Measurements from ENCODE around the gene RITA1.
A peak's percentile ranks its signal among the peaks of the same experiment; 100 is the strongest.

Gene RITA1

DNA sequence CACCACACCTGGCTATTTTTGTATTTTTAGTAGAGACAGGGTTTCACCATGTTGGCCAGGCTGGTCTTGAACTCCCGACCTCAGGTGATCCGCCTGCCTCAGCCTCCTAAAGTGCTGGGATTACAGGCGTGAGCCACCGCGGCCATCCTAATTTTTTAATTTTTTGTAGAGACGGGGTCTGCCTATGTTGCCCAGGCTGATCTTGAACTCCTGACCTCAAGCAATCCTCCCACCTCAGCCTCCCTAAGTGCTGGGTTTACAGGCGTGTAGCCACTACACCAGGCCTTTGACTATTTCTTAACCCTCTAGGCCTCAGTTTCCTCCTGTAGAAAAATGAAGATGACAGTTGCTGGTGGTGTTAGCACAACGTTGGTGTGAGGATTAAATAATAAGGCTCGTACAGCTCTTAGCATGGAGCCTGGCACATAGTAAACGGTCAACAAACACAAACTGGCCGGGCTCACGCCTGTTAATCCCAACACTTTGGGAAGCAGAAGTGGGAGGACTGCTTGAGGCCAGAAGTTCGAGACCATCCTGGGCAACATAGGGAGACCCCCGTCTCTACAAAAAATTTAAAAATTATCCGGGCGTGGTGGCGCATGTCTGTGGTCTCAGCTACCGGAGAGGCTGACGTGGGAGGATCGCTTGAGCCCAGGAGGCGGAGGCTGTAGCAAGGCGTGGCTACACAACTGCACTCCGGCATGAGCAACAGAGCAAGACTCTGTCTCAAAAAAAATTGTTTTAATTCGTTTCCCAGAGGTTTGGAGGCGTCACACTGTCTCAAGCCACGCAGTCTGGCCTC, 1.2 kb upstream of the RITA1 start:
- Histone ChIP-seq H3K4me1 (ENCODE audit: low read length) (peaks cover 23% of the 10 kb centered on the region), H3K36me3 (replicated peaks; ENCODE audit: low read depth, low read length) (peaks cover 40% of the 10 kb centered on the region), H3K9ac (ENCODE audit: low read length) (peak overlapping the region; percentile 97), H4K20me1 (ENCODE audit: insufficient read depth, low read length) (peaks cover 3% of the 10 kb centered on the region; the same call in 1 of the 2 replicates), H3K9me3 (ENCODE audit: insufficient read depth, low read length) (no peaks in the 10 kb centered on the region), H3K4me3 (ENCODE audit: low read length) (peak overlapping the region; percentile 99), H3K27ac (ENCODE audit: low read length) (peak overlapping the region; percentile 87), H3K4me2 (ENCODE audit: low read length) (peak overlapping the region; percentile 79), H3K27me3 (ENCODE audit: low read depth, low read length) (no peaks in the 10 kb centered on the region), H3K79me2 (ENCODE audit: low read length) (peaks cover 72% of the 10 kb centered on the region), H2AFZ (ENCODE audit: low read depth, low read length) (peak overlapping the region; percentile 14; the same call in 1 of the 2 replicates)
- TF ChIP-seq, protein P1, sequence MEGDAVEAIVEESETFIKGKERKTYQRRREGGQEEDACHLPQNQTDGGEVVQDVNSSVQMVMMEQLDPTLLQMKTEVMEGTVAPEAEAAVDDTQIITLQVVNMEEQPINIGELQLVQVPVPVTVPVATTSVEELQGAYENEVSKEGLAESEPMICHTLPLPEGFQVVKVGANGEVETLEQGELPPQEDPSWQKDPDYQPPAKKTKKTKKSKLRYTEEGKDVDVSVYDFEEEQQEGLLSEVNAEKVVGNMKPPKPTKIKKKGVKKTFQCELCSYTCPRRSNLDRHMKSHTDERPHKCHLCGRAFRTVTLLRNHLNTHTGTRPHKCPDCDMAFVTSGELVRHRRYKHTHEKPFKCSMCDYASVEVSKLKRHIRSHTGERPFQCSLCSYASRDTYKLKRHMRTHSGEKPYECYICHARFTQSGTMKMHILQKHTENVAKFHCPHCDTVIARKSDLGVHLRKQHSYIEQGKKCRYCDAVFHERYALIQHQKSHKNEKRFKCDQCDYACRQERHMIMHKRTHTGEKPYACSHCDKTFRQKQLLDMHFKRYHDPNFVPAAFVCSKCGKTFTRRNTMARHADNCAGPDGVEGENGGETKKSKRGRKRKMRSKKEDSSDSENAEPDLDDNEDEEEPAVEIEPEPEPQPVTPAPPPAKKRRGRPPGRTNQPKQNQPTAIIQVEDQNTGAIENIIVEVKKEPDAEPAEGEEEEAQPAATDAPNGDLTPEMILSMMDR (IDR thresholded peaks at IDR 0.05; ENCODE audit: low read depth, low read length): no peak
- no peak for TF ChIP-seq EZH2phosphoT487 (IDR thresholded peaks at IDR 0.05; ENCODE audit: low read depth)

DNA sequence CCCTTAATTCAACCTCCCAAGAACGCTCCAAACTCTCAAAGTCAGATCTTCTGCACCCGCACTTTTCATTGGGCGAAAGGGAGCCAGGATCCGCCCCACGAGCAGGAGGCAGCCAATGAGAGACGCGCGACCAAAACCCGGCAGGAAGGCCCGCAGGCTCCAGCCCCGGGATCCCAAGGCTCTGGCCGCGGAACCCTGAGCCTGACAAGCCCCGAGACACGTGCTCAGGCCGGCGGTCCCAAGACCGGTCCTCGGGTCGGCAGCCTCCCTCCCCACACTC, 681 bp upstream of the RITA1 start:
- peaks cover 3% of the 10 kb centered on the region; the same call in 1 of the 2 replicates for H4K20me1 ChIP-seq (ENCODE audit: insufficient read depth, low read length)
- no peaks in the 10 kb centered on the region for H3K27me3 ChIP-seq (ENCODE audit: low read depth, low read length)
- peak overlapping the region; percentile 99 for H3K4me3 ChIP-seq (ENCODE audit: low read length)
- H3K79me2 ChIP-seq (ENCODE audit: low read length): peaks cover 72% of the 10 kb centered on the region
- peak overlapping the region; percentile 87 for H3K27ac ChIP-seq (ENCODE audit: low read length)
- no peaks in the 10 kb centered on the region for H3K9me3 ChIP-seq (ENCODE audit: insufficient read depth, low read length)
- peaks cover 37% of the 10 kb centered on the region for H3K36me3 ChIP-seq (replicated peaks; ENCODE audit: low read depth, low read length)
- H3K4me1 ChIP-seq (ENCODE audit: low read length): peaks cover 23% of the 10 kb centered on the region
- peak overlapping the region; percentile 97 for H3K9ac ChIP-seq (ENCODE audit: low read length)
- peak overlapping the region; percentile 82 for H2AFZ ChIP-seq (ENCODE audit: low read depth, low read length)
- TF ChIP-seq, protein P1 (IDR thresholded peaks at IDR 0.05; ENCODE audit: low read depth, low read length): no peak
- TF ChIP-seq EZH2phosphoT487 (IDR thresholded peaks at IDR 0.05; ENCODE audit: low read depth): no peak
- H3K4me2 ChIP-seq (ENCODE audit: low read length): peak overlapping the region; percentile 79

DNA sequence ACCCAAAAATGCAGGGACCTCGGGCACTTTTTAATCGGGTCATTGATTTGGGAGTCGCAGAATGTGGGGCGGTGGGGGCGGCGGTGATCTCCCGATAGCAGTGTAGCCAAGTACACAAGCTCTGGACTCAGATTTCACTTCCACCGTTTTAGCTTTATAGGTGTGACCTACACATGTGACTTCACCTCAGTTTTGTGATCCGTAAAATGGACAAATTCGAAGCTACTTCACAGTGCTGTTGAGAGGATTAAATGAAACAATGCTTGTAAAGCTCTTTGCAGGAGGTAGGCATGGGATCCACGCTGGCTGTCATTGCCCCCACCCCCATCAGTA, 478 bp downstream of the RITA1 start:
- Histone ChIP-seq H3K36me3 (replicated peaks; ENCODE audit: low read depth, low read length) (peaks cover 32% of the 10 kb centered on the region), H3K4me2 (ENCODE audit: low read length) (peak overlapping the region; percentile 79), H3K9ac (ENCODE audit: low read length) (peak overlapping the region; percentile 97), H2AFZ (ENCODE audit: low read depth, low read length) (0 out of 2 replicates have a peak overlapping the region, but pooled peaks have one; percentile 82), H3K9me3 (ENCODE audit: insufficient read depth, low read length) (no peaks in the 10 kb centered on the region), H3K4me3 (ENCODE audit: low read length) (peak overlapping the region; percentile 99), H3K4me1 (ENCODE audit: low read length) (peaks cover 23% of the 10 kb centered on the region), H3K27me3 (ENCODE audit: low read depth, low read length) (no peaks in the 10 kb centered on the region), H3K27ac (ENCODE audit: low read length) (peak overlapping the region; percentile 87), H4K20me1 (ENCODE audit: insufficient read depth, low read length) (peaks cover under 1% of the 10 kb centered on the region; the same call in 1 of the 2 replicates), H3K79me2 (ENCODE audit: low read length) (peaks cover 65% of the 10 kb centered on the region)
- no peak for TF ChIP-seq EZH2phosphoT487 (IDR thresholded peaks at IDR 0.05; ENCODE audit: low read depth)
- TF ChIP-seq, protein P1 (IDR thresholded peaks at IDR 0.05; ENCODE audit: low read depth, low read length): no peak

DNA sequence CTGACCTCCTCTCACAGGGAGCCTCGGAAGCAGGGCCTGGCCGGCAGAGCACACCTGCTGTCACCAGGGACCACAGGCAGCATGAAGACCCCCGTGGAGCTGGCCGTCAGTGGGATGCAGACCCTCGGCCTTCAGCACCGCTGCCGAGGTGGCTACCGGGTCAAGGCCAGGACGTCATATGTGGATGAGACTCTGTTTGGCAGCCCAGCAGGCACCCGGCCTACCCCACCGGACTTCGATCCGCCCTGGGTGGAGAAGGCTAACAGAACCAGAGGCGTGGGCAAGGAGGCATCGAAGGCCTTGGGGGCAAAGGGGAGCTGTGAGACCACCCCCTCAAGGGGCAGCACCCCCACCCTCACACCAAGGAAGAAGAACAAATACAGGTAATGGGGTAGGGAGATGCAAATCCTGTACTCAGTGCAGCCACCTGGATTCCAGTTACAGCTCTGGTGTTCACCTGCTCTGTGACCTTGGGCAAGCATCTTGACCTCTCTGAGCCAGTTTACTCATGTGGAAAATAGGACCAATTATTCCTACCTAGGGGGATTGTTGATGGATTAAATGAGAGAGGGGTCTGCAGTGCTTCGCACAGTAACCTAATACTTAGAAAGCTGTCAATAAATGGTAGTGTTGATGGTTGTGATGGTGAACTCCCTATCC, 1.3 kb downstream of the RITA1 start:
- H3K9ac ChIP-seq (ENCODE audit: low read length): peak overlapping the region; percentile 97; the same call in 1 of the 2 replicates
- H3K27ac ChIP-seq (ENCODE audit: low read length): peak overlapping the region; percentile 87; the same call in 1 of the 2 replicates
- no peaks in the 10 kb centered on the region for H3K27me3 ChIP-seq (ENCODE audit: low read depth, low read length)
- H3K79me2 ChIP-seq (ENCODE audit: low read length): peaks cover 57% of the 10 kb centered on the region
- H3K4me3 ChIP-seq (ENCODE audit: low read length): peak overlapping the region; percentile 99
- H3K4me1 ChIP-seq (ENCODE audit: low read length): peaks cover 23% of the 10 kb centered on the region
- no peaks in the 10 kb centered on the region; the same call in 1 of the 2 replicates for H4K20me1 ChIP-seq (ENCODE audit: insufficient read depth, low read length)
- peaks cover 36% of the 10 kb centered on the region for H3K36me3 ChIP-seq (replicated peaks; ENCODE audit: low read depth, low read length)
- H3K9me3 ChIP-seq (ENCODE audit: insufficient read depth, low read length): no peaks in the 10 kb centered on the region
- TF ChIP-seq, protein P1 (IDR thresholded peaks at IDR 0.05; ENCODE audit: low read depth, low read length): no peak
- TF ChIP-seq EZH2phosphoT487 (IDR thresholded peaks at IDR 0.05; ENCODE audit: low read depth): no peak
- no peak overlapping the region for H2AFZ ChIP-seq (ENCODE audit: low read depth, low read length)
- H3K4me2 ChIP-seq (ENCODE audit: low read length): peak overlapping the region; percentile 79

Data from OCI-LY3 (cell line).